ENCODE measurements around the gene CDC25A.

Gene CDC25A

GRCh38 chr3:48151058-48151806, 37.0 kb downstream of the CDC25A start:
- H3K27me3 ChIP-seq (ENCODE audit: control insufficient read depth in 5 of 5, insufficient read depth in 4 of 5, low read length in 5 of 5): no peaks in the 10 kb centered on the region
- H3K27ac ChIP-seq (ENCODE audit: low read depth, low read length): peak overlapping the region; percentile 46
- H3K36me3 ChIP-seq (ENCODE audit: control insufficient read depth in 5 of 5, insufficient read depth in 5 of 5, low read length in 5 of 5): no peaks in the 10 kb centered on the region
- H3K9me3 ChIP-seq (ENCODE audit: control insufficient read depth in 5 of 5, low read length in 5 of 5): no peaks in the 10 kb centered on the region
- peaks cover 8 to 16% (median 14%) of the 10 kb centered on the region in 5 donors for H3K4me1 ChIP-seq (ENCODE audit: control insufficient read depth in 5 of 5, insufficient read depth in 5 of 5, low read length in 5 of 5)
- H3K9ac ChIP-seq (ENCODE audit: low read length in 5 of 5): peak overlapping the region in 2 of 5 donors; percentile 49 to 54
- no peak overlapping the region for H3K4me3 ChIP-seq (ENCODE audit: low read depth in 1 of 5, low read length in 5 of 5)

- Histone ChIP-seq H3K4me1 (ENCODE audit: control insufficient read depth in 5 of 5, insufficient read depth in 5 of 5, low read length in 5 of 5) (peaks cover 0 to 20% (median 5%) of the 10 kb centered on the region in 5 donors), H3K27ac (ENCODE audit: low read depth, low read length) (no peak overlapping the region), H3K36me3 (ENCODE audit: control insufficient read depth in 5 of 5, insufficient read depth in 5 of 5, low read length in 5 of 5) (no peaks in the 10 kb centered on the region), H3K9me3 (ENCODE audit: control insufficient read depth in 5 of 5, low read length in 5 of 5) (no peaks in the 10 kb centered on the region), H3K9ac (ENCODE audit: low read length in 5 of 5) (no peak overlapping the region), H3K27me3 (ENCODE audit: control insufficient read depth in 5 of 5, insufficient read depth in 4 of 5, low read length in 5 of 5) (no peaks in the 10 kb centered on the region), H3K4me3 (ENCODE audit: low read depth in 1 of 5, low read length in 5 of 5) (no peak overlapping the region)
These were observed 44.2 kb downstream of the CDC25A start for GRCh38 chr3:48143992-48144391.

- Histone ChIP-seq H3K4me3 (ENCODE audit: low read depth in 1 of 5, low read length in 5 of 5) (no peak overlapping the region), H3K27me3 (ENCODE audit: control insufficient read depth in 5 of 5, insufficient read depth in 4 of 5, low read length in 5 of 5) (no peaks in the 10 kb centered on the region), H3K27ac (ENCODE audit: low read depth, low read length) (no peak overlapping the region)
These were observed 44.6 kb downstream of the CDC25A start for GRCh38 chr3:48143567-48143966.

GRCh38 chr3:48142316-48142870, 45.8 kb downstream of the CDC25A start:
- Histone ChIP-seq H3K9me3 (ENCODE audit: control insufficient read depth in 5 of 5, low read length in 5 of 5) (no peaks in the 10 kb centered on the region), H3K27ac (ENCODE audit: low read depth, low read length) (no peak overlapping the region), H3K27me3 (ENCODE audit: control insufficient read depth in 5 of 5, insufficient read depth in 4 of 5, low read length in 5 of 5) (no peaks in the 10 kb centered on the region), H3K36me3 (ENCODE audit: control insufficient read depth in 5 of 5, insufficient read depth in 5 of 5, low read length in 5 of 5) (no peaks in the 10 kb centered on the region), H3K4me3 (ENCODE audit: low read depth in 1 of 5, low read length in 5 of 5) (no peak overlapping the region), H3K4me1 (ENCODE audit: control insufficient read depth in 5 of 5, insufficient read depth in 5 of 5, low read length in 5 of 5) (peaks cover 0 to 20% (median 5%) of the 10 kb centered on the region in 5 donors), H3K9ac (ENCODE audit: low read length in 5 of 5) (no peak overlapping the region)

More at GRCh38 chr3:48143567-48143966, 44.6 kb downstream of the CDC25A start:
- Histone ChIP-seq H3K9ac (ENCODE audit: low read length in 5 of 5) (no peak overlapping the region), H3K36me3 (ENCODE audit: control insufficient read depth in 5 of 5, insufficient read depth in 5 of 5, low read length in 5 of 5) (no peaks in the 10 kb centered on the region), H3K9me3 (ENCODE audit: control insufficient read depth in 5 of 5, low read length in 5 of 5) (no peaks in the 10 kb centered on the region), H3K4me1 (ENCODE audit: control insufficient read depth in 5 of 5, insufficient read depth in 5 of 5, low read length in 5 of 5) (peaks cover 0 to 20% (median 5%) of the 10 kb centered on the region in 5 donors)

GRCh38 chr3:48141604-48142137, 46.5 kb downstream of the CDC25A start:
- Histone ChIP-seq H3K27ac (ENCODE audit: low read depth, low read length) (no peak overlapping the region), H3K4me3 (ENCODE audit: low read depth in 1 of 5, low read length in 5 of 5) (no peak overlapping the region), H3K27me3 (ENCODE audit: control insufficient read depth in 5 of 5, insufficient read depth in 4 of 5, low read length in 5 of 5) (no peaks in the 10 kb centered on the region), H3K9me3 (ENCODE audit: control insufficient read depth in 5 of 5, low read length in 5 of 5) (no peaks in the 10 kb centered on the region), H3K4me1 (ENCODE audit: control insufficient read depth in 5 of 5, insufficient read depth in 5 of 5, low read length in 5 of 5) (peaks cover 0 to 20% (median 5%) of the 10 kb centered on the region in 5 donors), H3K9ac (ENCODE audit: low read length in 5 of 5) (peak overlapping the region in 1 of 5 donors; percentile 48), H3K36me3 (ENCODE audit: control insufficient read depth in 5 of 5, insufficient read depth in 5 of 5, low read length in 5 of 5) (no peaks in the 10 kb centered on the region)

GRCh38 chr3:48140936-48141603, 47.1 kb downstream of the CDC25A start:
- Histone ChIP-seq H3K27me3 (ENCODE audit: control insufficient read depth in 5 of 5, insufficient read depth in 4 of 5, low read length in 5 of 5) (no peaks in the 10 kb centered on the region), H3K9ac (ENCODE audit: low read length in 5 of 5) (peak overlapping the region in 1 of 5 donors; percentile 48), H3K4me3 (ENCODE audit: low read depth in 1 of 5, low read length in 5 of 5) (no peak overlapping the region), H3K9me3 (ENCODE audit: control insufficient read depth in 5 of 5, low read length in 5 of 5) (no peaks in the 10 kb centered on the region), H3K27ac (ENCODE audit: low read depth, low read length) (no peak overlapping the region), H3K36me3 (ENCODE audit: control insufficient read depth in 5 of 5, insufficient read depth in 5 of 5, low read length in 5 of 5) (no peaks in the 10 kb centered on the region), H3K4me1 (ENCODE audit: control insufficient read depth in 5 of 5, insufficient read depth in 5 of 5, low read length in 5 of 5) (peaks cover 0 to 20% (median 5%) of the 10 kb centered on the region in 5 donors)

- peaks cover 0 to 20% (median 5%) of the 10 kb centered on the region in 5 donors for H3K4me1 ChIP-seq (ENCODE audit: control insufficient read depth in 5 of 5, insufficient read depth in 5 of 5, low read length in 5 of 5)
- peak overlapping the region in 1 of 5 donors; percentile 51 for H3K9ac ChIP-seq (ENCODE audit: low read length in 5 of 5)
- H3K9me3 ChIP-seq (ENCODE audit: control insufficient read depth in 5 of 5, low read length in 5 of 5): no peaks in the 10 kb centered on the region
- no peaks in the 10 kb centered on the region for H3K36me3 ChIP-seq (ENCODE audit: control insufficient read depth in 5 of 5, insufficient read depth in 5 of 5, low read length in 5 of 5)
- peak overlapping the region in 2 of 5 donors; percentile 11 to 15 for H3K4me3 ChIP-seq (ENCODE audit: low read depth in 1 of 5, low read length in 5 of 5)
- no peaks in the 10 kb centered on the region for H3K27me3 ChIP-seq (ENCODE audit: control insufficient read depth in 5 of 5, insufficient read depth in 4 of 5, low read length in 5 of 5)
- H3K27ac ChIP-seq (ENCODE audit: low read depth, low read length): no peak overlapping the region
These were observed 47.9 kb downstream of the CDC25A start for GRCh38 chr3:48140336-48140757.

GRCh38 chr3:48137425-48137999, 50.7 kb downstream of the CDC25A start:
- H3K9me3 ChIP-seq (ENCODE audit: control insufficient read depth in 5 of 5, low read length in 5 of 5): no peaks in the 10 kb centered on the region
- no peak overlapping the region for H3K9ac ChIP-seq (ENCODE audit: low read length in 5 of 5)
- H3K27me3 ChIP-seq (ENCODE audit: control insufficient read depth in 5 of 5, insufficient read depth in 4 of 5, low read length in 5 of 5): no peaks in the 10 kb centered on the region
- no peaks in the 10 kb centered on the region for H3K36me3 ChIP-seq (ENCODE audit: control insufficient read depth in 5 of 5, insufficient read depth in 5 of 5, low read length in 5 of 5)
- H3K4me1 ChIP-seq (ENCODE audit: control insufficient read depth in 5 of 5, insufficient read depth in 5 of 5, low read length in 5 of 5): peaks cover 0 to 12% (median 5%) of the 10 kb centered on the region in 5 donors
- no peak overlapping the region for H3K27ac ChIP-seq (ENCODE audit: low read depth, low read length)
- H3K4me3 ChIP-seq (ENCODE audit: low read depth in 1 of 5, low read length in 5 of 5): no peak overlapping the region

GRCh38 chr3:48135552-48136495, 52.4 kb downstream of the CDC25A start:
- Histone ChIP-seq H3K27ac (ENCODE audit: low read depth, low read length) (no peak overlapping the region), H3K4me3 (ENCODE audit: low read depth in 1 of 5, low read length in 5 of 5) (no peak overlapping the region), H3K36me3 (ENCODE audit: control insufficient read depth in 5 of 5, insufficient read depth in 5 of 5, low read length in 5 of 5) (no peaks in the 10 kb centered on the region), H3K9ac (ENCODE audit: low read length in 5 of 5) (no peak overlapping the region), H3K9me3 (ENCODE audit: control insufficient read depth in 5 of 5, low read length in 5 of 5) (no peaks in the 10 kb centered on the region), H3K4me1 (ENCODE audit: control insufficient read depth in 5 of 5, insufficient read depth in 5 of 5, low read length in 5 of 5) (peaks cover 3 to 13% (median 11%) of the 10 kb centered on the region in 5 donors), H3K27me3 (ENCODE audit: control insufficient read depth in 5 of 5, insufficient read depth in 4 of 5, low read length in 5 of 5) (no peaks in the 10 kb centered on the region)

All from subcutaneous abdominal adipose tissue (tissue), 5 donors.